Right renal cortex interstitium (tissue), 3 donors: ENCODE results near the gene NOXA1. TPM values are rescaled to one million over a fixed set of nuclear protein-coding genes. Genes with fewer than 3 reads are reported as not detected.
"Not testable (repeated sequence)": the region's sequence is repeated elsewhere in the genome, so short reads cannot be mapped to it uniquely, and the experiment has no call there.

Experiments used
- DNase-seq, 3 donors: peaks; one replicate each; pipeline ENCODE4 v3.0.0-alpha.2; 2013; ENCODE audit warnings: low read depth in 3 of 3, low spot score in 2 of 3
- polyA plus RNA-seq, 3 donors: library from polyadenylated mRNA; unstranded; fragments of 120-200 nt; gene quantifications; one replicate each; pipeline ENCODE4 v1.2.1, GENCODE V29; 2013; ENCODE audit not compliant: insufficient read length in 3 of 3

NOXA1 gene
- polyA plus RNA-seq, 3 donors: 3.9 to 4.9 (median 4.8) TPM

DNA sequence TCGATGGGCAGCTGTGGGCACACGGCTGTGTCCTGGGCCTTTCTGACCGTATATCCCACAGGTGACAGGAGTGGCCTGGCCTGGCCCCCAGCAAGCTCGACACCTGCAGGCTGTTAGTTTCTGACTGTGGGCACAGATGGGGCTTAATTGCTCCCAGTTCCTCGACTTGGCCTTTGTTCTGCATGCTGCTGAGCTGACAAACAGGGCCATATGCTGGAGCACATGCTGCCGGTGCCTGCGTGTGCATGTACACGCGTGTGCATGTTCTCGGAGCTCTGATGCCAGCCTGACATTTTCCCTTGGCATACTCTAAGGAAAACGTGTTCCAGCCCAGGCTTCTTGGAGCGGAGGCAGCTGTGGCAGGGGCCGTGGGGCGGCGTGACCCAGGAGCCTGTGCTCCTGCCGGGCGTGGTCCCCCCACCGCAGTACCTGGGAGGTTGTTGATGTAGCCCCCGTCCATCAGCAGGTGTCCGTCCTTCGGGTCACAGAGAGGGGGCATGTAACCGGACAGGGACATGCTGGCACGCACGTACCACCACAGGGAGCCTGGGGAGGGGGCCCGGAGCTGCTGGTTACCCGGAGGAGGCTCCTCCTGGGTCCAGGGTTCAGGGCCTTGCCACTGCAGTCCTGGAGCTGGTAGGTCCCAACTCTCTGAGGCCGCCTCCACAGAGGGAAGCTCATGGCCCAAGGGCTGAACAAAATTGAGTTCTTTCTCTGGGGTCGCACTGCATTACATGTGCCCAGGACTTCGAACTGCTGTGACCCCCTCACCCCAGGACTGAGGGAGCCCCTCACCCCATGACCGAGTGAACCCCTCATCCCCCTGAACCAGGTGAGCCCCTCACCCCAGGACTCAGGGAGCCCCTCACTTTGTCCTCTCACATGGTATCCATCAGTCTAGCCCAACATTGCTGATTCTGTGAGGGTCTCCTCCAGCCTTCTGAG, 40.1 kb downstream of the NOXA1 start:
- no peak for DNase-seq

DNA sequence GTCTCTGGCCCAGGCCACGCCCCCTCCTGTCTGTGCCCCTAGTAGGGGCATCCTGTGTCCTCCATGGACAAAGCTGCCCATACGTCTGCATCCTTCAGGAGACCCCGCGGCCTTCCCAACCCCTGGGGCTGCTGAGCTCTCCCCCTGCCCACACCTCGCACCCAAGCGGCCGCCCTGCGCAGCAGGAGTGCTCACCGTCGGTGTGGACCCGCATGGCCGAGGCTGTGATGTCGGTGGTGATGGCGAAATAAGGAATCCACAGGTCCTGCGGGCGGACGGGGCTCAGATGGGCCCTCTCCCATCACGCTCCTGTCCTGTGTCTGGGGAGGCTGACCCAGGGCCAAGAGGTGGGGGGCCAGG, 40.7 kb downstream of the NOXA1 start:
- no peak for DNase-seq

DNA sequence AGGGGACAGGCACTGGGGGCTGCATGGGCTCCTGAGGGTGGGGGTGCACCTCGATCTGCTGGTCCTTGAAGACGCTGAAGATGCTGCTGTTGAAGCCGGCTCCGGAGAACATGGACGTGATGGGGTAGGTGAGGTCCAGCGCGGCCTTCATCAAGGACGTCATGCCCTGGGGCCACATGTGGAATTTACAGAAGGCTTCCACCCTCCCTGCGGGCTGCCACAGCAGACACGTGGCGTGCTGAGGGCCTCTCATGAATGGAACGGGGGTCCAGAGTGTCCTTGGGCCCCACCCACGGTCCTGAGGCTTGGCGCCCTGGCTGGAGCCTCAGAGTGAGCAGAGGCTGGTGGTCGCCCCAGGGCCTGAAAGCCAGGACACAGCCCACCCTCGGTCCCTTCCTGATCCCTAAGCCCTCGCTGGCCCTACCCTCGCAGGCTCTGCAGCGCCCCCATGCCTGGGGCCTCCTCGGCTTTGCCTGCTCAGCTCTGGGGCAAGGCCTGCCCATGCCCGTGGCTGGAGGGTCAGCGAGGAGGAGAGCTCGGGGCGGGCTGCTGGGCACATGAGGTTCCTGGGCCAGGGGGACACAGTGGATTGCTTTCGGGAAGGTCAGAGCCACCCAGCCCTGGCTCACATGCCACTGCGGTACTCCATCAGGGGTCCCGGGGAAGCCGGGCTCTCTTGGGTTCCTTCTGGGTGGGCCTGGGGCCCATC, 41.3 kb downstream of the NOXA1 start:
- DNase-seq: no peak

DNA sequence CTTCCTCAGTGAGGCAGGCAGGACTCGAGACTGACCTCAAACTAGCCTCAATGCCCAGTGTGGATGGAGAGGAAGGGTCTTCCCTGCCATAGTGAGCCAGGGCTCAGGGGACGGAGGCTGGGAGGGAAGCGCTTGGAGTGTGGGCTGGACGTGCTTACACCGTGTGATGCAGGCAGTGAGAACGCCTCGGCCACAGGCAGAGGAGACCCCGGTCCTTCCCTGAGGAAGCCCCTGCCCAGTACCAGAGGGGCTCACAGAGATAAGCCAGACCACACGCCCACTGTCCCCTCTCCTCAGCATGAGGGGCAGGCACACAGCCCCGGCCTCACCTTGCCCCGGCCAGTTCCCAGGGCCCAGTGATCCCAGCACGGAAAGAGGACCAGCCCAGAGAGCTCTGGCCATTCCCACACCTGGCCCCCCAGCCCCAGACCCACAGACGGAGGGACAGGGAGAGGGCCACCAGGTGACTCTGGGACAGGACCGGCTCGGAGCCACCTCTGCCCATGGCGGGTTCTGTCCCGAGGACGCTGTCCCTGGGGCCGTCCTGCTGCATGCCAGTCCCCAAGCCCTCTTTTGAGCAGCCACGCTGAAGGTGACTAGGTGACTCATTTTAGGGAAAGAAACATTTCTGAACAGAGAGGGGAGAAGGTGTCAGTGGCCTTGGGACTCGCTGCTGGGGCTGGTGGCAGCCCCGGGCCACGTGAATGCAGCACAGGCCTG, 42.0 kb downstream of the NOXA1 start:
- DNase-seq: no peak

DNA sequence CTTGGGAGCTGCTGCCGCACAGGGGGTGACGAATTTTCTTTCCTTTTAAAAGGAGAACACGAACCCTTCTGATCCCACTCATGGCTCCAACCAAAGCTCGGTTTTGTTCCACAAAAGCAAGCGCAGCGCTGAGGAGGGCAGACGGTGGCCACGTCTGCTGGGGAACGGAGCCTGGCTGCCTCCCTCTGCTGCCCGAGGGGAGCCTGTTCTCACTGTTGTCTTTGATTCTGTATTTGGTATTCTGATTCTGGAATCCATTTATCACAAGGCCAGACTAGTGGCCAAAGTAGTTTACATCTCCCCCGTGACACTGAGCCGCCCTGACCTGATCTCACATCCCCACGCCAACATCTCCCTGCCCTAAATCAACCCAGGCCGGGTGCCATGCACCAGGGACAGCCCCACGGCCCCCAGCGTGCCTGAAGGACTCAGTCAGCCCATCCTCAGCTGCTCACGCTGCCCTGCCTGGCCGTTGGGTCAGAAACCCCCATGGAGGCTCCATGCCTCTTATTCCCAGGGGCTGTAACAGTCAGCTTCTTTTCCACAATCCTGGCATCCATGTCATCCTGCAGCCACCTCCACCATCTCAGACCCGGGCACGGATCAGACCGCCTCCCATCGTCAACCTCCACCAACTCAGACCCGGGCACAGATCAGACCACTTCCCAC, 42.7 kb downstream of the NOXA1 start:
- DNase-seq: no peak

DNA sequence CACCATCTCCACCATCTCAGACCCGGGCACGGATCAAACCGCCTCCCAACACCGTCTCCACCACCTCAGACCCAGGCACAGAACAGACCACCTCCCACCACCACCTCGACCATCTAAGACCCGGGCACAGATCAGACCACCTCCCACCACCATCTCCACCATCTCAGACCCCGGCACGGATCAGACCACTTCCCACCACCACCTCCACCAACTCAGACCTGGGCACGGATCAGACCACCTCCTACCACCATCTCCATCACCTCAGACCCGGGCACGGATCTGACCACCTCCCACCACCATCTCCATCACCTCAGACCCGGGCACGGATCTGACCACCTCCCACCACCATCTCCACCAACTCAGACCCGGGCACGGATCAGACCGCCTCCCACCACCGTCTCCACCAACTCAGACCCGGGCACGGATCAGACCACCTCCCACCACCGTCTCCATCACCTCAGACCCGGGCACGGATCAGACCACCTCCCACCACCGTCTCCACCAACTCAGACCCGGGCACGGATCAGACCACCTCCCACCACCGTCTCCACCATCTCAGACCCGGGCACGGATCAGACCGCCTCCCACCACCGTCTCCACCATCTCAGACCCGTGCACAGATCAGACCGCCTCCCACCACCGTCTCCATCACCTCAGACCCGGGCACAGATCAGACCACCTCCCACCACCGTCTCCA, 43.3 kb downstream of the NOXA1 start:
- DNase-seq: not testable (repeated sequence)

DNA sequence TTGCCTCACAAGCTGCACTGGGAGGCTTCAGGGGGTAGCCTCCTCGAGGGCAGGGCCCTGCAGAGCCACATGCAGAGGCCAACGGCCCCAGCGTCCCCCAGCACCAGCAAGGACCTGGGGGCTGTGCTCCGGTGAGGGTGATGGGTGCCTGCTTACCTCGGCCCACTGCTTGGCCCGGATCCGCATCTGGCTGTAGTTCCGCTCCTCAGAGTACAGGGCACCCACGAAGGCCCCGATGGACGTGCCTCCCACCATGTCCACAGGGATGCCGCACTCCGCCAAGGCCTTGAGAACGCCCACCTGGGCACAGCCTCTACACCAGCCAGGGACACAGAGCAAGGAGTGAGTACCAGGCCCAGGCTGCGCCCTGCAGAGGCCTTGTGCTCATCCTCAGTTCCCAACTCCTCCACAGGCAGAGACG, 44.0 kb downstream of the NOXA1 start:
- no peak for DNase-seq

DNA sequence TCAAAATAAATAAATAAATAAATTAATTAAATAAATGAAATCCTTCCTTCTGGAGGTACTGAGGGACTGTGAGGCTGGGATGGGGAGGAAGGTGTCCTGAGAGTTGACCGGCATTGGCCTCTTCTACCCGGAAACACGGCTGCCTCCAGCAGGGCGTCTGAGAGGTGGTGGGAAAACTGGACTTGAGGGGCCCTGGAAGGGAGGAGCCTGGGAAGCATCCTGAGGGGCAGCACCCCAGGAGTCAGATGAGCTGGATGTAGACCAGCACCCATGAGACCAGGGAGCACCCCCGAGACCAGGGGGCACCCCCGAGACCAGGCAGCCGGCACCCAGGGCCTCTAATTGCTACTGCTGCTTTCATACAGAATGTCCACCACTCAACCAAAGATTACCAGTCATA, 44.7 kb downstream of the NOXA1 start:
- no peak for DNase-seq

DNA sequence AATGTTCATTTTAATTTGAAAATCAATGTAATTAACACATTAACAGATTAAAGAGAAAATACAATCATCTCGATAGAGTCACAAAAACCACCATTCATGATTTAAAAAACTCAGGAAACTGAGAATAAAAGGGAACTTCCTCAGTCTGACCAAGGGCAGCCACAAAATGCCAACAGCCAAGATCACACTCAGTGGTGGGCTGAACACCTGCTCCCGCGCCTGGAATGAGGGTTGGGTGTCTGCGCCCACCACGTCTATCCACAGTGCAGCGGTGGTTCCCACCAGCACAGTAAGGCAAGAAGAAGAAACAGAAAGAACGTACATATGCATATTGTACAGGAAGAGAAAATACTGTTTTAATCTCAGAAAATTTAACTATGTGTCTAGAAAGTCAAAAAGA, 47.6 kb downstream of the NOXA1 start:
- DNase-seq: no peak

DNA sequence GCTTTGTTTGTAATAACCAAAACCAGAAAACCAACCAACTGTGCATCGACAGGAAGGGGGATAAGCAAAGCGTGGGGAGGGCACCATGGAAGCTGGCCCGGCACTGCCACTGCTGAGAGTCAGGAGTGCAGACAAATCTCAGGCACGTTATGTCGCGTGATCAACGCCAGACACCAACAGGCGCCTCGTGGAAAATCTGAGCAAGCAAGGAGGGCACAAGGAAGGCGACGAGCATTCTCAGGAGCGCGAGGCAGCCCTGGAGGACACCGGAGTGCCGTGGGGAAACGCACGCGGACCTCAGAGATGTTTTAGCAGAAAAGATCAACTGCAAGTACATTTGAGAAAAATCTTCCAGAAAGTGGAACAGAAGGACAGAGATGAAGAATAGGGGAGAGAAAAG, 51.1 kb downstream of the NOXA1 start:
- no peak for DNase-seq

DNA sequence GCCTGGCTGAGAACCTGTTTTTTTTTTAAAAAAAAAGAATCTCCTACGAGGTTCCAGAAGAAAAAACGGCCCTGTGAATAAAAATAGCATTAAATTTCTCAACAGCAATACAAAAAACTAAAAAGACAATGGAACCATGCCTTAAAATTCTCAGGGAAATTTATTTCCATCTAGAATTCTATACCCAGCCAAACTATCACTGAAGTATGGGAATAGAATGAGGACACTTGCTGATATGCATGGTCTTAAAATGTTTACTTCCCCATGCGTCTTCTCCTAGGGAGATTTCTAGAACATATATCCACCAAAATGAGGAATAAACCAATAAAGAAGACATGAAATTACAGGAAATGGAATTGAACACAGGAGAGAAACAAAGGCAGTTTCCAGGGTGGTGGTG, 52.5 kb downstream of the NOXA1 start:
- no peak for DNase-seq

DNA sequence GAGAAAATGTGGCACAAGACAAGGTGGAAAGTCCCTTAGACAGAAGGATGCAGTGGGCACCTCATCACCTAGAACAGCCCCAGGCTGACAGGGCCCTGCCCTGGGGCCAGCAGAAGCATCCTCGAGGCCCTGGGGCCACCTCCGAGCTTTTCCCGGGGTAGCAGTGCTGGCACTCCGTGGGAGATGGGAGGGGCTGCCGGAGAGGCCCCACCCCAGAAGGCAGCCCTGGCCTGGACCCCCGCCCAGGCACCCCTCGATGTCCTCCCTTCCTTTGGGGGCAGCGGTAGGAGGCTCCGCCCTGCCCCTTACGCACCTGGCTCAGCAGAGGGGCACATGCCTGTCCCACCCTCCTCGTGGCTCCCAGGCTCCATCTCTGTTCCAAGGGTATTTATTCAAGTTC, 53.7 kb downstream of the NOXA1 start:
- no peak for DNase-seq

DNA sequence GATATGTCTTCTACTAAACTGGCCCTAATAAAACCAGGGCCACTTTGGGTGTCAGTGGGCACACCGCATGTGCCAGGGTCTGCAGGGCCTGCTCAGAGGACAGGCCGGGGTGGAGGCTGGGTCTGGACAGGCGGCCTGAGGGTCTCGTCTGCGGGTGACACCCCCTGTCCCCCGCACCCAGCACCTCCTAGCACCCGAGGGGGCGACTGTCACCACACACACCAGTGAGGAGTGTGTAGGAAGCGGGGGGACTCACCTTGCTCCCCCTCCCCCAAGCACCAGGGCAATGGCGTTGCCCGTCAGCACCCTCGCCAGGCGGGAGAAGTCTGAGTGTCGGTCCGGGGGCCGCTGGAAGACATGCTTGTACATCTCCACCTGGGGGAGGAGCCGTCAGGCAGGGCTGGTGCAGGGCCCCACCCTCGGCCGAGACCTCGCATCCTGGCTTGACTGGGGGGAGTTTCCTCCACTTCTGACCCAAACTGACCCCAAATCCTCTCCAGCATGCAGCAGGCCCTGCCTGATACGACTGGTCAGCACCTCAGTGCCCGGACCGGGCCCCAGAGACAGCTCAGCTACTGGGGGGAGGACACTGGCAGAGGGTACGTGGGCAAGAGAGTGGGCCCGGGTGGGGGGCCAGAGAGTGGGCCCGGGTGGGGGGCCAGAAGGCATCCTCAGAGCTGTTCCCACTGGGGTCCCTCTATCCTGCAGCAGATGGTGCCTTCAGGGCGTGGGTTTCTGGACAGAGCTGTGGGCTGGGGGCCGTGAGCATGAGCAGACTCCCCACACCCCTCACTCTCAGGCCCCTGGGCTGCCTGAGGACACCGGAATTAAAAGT, 54.8 kb downstream of the NOXA1 start:
- no peak for DNase-seq

DNA sequence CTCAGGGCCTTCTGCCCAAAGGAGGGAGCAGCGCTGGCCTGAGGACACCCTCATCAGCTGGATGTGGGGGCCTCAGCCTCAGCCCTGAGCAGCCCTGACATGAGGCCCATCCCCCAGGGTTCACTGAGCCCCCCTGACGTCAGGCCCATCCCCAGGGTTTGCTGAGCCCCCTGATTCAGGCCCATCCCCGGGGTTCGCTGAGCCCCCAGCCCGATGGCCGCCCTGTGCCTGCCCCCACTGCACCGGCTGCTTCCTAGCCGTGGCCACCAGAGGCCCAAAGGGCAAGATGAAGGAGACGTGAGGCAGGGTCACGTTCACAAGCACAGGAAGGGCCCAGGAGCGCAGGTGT, 55.4 kb downstream of the NOXA1 start:
- DNase-seq: no peak

DNA sequence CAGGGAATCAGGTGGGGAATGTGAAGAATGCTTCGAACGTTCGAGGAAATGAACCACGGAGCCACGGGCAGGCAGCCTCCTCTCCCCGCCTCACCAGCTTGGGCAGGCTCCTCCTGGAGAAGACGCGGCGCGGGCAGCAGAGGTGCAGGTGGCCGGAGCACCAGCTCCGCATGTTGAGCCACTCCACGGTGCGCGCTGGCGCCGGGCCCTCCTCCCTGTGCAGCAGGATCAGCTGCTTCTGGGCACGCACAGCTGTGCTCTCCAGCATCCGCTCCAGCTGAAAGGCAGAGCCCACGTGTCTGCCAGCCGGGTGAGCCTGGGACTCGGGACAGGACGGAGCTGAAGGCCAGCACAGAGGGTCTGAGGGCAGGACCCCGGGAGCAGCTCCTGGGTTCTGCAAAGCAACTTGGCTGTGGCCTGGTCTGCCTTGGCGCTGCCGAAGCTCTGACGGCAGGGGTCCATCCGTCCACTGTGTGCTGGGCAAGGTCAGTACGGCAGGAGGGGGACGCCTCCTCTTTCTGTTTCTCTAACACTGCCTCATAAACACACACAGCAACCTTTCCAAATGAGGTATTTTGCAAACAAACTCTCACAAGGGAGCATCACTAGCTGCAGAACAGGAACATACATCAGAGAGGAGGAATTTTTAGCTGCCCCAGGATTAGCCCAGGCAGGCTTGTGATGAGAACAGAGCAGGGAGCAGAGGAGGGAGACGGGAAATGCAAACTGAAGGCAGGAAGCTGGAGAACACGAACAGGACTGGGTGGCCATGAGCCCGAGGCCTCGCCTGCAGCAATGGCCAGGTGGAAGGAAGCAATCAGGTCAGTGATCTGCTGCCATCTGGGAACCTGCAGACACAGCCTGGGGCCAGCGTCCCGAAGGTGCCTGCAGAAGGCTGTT, 56.0 kb downstream of the NOXA1 start:
- DNase-seq: no peak

DNA sequence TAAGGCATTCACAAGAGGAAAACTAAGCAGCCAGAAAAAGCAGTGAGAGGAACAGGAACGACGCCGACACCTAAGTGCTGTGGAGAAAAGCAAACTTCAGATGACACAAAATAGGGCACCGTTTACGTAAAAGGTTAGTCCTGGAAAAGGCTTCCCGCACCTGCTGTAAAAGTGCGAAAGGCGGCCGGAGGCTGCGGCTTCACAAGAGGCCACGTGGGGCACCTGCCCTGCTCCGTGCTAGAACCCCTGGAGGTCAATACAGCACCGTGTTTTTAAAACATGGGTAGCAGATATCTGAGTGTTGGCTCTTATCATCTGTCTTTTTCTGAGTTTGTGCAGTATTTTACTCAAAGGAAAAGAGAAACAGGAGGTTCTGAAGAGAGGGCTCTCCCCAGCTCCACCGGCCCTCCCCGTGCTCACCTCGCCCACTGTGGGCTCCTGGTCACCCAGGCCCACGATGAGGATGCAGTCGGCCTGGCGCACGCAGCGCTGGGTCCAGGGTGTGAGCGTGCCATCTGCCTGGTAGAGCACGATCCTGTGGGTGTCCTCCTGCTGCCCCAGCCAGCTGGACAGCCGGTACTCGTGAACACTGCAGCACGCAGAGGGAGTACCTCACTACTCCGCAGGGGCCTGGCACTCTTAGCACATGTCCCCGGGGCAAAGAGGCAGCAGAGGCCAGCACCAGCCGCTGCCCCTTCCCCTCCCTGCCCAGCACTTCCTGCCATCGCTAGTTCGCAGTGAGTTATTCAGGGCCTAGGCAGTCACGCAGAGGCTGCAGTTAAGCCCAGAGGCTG, 56.9 kb downstream of the NOXA1 start:
- DNase-seq: no peak
